Stimulated activated CD8-positive, alpha-beta memory T cell treated with anti-CD3 and anti-CD28 coated beads, Interleukin-4, amount 100 ng/mL, for 24 hours (primary cell): ENCODE results near the gene RPA1.

Source experiments
- DNase-seq: peaks from one replicate; pipeline ENCODE4 v3.0.0-alpha.2; 2020; ENCODE audit warnings: low read depth

RPA1 gene

DNA sequence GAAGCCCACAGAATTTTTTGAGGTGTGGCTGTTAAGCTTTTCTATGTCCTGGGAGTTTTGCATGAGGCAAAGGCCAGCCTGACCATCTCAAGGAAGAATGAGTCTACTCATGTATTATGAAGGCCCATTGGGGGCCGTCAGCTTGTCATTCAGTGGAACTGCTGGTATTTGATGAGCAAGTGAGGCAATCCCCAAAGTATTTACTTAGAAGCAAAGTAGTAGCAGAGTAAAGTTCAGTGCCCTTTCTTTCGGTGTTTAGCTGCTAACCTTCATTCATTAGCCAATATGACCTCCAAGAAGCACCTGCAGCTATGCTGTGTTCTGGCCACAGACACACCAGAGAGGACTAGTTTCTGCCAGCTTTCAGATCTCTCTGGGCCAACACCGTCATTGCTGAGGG, 80.2 kb downstream of the RPA1 start:
- DNase-seq = no peak

DNA sequence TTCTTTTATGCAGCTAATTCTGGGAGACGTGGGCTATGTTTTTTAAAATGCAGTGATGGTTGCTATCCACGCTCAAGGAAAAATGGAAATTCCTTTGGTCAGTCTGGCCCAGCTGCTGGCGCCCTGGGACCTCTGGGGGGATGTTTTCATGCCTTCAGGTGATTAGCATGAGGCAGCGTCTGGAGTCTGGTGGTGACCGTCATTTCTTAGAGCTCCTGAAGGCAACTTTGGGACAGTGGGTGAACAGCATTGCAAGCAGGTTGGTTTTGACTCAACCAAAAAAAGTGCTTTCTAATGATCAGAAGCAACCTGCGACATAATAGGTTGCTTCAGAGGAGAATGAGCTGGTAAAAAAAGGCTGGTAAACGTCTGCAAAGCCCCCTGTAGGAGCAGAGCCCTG, 82.3 kb downstream of the RPA1 start:
- DNase-seq = no peak

GRCh38 chr17:1913702-1914101, 83.9 kb downstream of the RPA1 start:
- DNase-seq = no peak

DNA sequence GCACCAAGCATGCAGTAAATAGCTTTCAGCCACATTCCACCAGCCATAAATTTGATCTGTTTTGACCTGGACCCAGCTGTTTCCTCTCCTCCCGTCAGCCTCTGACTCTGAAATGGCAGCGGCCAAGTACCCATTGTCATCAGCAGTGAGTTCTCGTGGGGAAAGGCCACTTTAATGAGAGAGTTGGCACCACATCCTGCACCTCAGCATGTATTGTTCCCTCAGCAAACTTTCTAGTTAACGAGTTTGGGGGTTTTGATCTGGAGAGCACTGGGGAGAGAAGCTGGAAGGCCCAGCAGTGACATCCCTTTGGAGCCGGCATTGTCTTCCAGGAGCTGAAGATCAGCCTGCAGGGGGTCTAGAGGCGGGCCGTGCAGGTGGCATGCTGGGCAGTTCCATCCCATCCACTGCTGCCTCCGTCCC, 84.9 kb downstream of the RPA1 start:
- DNase-seq = no peak

DNA sequence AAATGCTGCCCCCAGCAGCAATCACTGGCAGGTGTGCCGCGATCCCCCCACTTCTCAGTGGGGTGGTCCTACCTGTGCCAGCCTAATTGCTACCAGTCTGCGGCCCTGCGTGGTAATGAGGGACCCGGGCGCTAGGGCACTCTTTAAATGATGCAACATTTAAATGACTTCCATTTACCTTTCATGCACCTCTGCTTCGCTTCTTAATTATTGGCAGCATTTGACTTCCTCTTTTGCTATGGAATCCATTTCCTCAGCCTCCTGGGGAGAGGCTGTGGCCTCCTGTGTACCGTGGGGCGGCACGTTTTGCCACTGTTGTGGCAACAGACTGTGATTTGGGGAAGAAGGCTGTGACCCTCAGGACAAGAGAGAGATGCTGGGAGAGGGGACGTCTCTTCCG, 86.1 kb downstream of the RPA1 start:
- DNase-seq = no peak

GRCh38 chr17:1916316-1916715, 86.5 kb downstream of the RPA1 start:
- DNase-seq = no peak

- DNase-seq = no peak
Measured at GRCh38 chr17:1916963-1917715, 87.3 kb downstream of the RPA1 start.

- no peak for DNase-seq
Measured at GRCh38 chr17:1918346-1919162, 88.7 kb downstream of the RPA1 start.

- DNase-seq = no peak
Measured at GRCh38 chr17:1919201-1919600, 89.4 kb downstream of the RPA1 start.

- DNase-seq = no peak
Measured at GRCh38 chr17:1920948-1921351, 91.1 kb downstream of the RPA1 start.

DNA sequence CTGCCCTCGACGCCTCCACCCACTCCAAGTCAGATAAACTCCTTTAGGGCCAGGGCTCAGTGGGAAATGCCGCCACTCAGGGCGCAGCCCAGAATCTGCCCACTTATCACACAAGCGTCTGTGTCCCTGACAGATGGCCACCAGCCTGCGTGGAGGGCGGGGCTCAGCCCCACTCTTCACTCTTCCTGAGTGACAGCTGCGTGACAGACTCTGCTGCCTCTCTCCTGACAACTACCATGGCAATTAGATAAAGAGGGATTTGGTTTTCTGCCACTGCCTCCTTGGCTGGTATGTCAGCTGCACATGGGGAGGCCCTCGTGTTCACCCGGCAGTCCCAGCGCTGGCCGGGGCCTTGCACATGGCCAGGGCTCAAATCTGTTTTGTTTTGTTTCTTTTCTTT, 99.2 kb downstream of the RPA1 start:
- DNase-seq = no peak

DNA sequence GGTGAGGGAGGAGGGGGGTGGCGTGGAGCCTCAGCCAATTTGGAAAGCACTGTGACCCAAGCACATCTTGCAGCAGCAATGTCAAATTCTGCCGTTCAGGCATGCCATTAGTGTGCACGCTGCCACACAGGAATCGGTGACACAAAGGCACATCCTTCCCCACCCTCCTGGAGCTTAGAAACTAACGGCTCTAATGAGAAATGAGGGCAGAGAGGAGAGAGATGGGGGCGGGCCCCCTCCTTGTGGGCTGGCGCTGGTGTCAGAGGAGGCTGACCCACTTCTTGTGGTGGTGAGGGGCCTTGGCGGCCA, 100.5 kb downstream of the RPA1 start:
- no peak for DNase-seq

DNA sequence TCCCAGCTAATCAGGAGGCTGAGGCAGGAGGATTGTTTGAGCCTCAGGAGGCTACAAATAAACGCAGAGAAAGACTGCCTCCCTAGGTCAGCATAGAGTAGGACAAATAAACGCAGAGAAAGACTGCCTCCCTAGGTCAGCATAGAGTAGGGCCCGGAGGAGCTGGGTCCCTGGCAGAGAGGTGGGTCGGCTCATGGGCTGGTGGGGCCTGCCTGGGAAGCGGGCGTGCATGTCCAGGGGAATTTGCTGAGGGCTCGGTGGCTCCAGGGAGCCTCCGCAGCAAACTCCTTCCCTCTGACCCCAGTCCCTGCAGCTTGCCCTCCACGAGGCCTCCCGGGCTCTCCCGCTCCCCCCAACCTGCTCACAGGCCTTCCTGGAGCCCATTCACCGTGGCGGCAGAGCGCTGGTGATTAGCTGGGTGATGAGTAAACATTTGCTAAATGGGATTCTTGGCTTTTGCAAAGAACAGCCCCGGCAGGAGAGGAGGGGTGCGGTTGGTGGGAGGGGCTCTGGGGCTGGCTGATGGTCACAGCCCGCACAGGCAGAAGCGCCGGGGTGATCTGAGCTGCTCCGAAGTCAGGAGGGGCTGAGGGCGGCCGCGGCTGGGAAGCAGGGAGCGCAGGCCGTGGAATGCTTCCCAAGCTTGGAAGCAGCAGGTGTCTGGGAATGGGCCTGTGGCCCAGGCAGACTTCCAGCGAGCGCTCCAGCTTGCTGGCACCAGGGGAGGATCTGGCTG, 102.2 kb downstream of the RPA1 start:
- DNase-seq = no peak

- DNase-seq = no peak
Measured at GRCh38 chr17:1933875-1934715, 104.3 kb downstream of the RPA1 start.

DNA sequence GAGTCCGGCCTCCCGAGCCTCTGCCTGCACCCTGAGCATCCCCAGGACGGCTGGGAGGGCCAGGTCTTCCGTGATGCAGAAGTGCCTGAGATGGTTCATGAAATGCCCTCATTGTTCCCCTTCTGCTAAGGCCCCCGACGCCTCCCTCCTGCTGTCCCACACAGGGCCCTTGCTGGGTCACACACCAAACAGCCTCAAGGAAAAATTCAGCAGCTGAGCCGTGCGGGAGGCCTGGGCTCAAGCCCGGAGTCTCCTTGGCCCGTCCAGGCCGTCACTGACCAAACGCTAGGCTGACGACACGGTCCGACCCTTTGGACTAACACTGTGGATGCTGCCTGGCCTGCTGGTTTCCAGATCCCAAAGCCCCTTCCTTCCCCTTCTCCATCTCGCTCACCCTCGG, 105.1 kb downstream of the RPA1 start:
- DNase-seq = no peak

DNA sequence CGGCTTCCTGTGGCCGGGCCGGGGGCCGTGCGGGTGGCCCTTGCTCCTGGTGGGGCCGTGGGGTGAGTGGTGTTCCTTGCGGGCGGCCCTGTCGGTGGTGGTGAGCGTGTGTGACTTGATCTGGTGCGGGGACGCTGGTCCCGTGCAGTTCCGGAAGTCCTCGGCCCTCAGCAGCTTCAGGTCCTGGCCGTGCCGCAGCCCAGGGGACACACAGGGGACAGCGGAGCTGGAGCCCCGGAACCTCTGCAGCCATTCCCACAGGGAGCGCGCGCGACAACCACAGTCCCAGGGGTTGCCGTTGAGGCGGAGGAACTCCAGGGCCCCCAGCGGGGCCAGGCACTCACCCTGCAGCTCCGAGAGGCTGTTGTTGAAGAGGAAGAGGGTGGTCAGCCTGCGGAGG, 107.0 kb downstream of the RPA1 start:
- DNase-seq = no peak

- no peak for DNase-seq
Measured at GRCh38 chr17:1937461-1937860, 107.7 kb downstream of the RPA1 start.

- no peak for DNase-seq
Measured at GRCh38 chr17:1939981-1940809, 110.4 kb downstream of the RPA1 start.

DNA sequence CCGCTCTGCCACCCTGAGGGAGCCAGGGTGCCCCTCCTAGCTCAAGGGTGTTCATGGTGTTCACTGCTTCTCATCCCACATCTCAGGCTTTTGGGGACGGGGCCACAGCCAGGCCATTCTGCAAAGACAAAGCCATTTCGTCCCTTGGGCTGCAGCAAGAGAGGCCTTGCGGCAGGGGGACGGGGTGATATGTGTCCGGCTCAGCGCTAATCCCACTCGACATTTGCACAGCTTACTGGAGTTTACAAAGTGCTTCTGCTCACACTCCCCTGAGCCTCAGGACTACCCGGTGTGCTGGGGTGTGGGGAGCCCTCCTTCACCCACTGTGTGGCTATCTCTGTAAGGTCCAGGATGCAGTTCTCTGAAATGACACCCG, 111.0 kb downstream of the RPA1 start:
- no peak for DNase-seq

GRCh38 chr17:1941272-1942065, 111.7 kb downstream of the RPA1 start:
- DNase-seq = no peak

DNA sequence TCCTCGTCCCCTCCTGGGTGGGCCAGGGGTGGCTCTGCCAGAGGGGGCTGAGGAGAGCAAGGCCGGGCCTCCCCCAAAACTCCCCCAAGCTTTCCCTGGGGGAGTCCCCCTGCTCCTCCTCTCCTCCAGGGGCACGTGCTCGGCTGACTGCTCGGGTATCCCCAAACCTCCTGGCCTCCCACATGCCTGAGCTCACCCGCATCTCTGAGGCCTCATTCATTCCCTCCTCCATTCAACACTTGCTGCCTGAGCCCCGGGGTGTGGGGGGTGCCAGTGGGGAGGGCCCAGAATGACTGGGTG, 112.2 kb downstream of the RPA1 start:
- DNase-seq = no peak
